Measurements from ENCODE around the gene KRT15. TPM values are rescaled to one million over a fixed set of nuclear protein-coding genes. Genes with fewer than 3 reads are reported as not detected.
"Not testable (repeated sequence)": the region's sequence is repeated elsewhere in the genome, so short reads cannot be mapped to it uniquely, and the experiment has no call there.

The KRT15 gene
- total RNA-seq, 2 experiments from 2014 or later: not detected

GRCh38 chr17:41551365-41551764 lies 32.7 kb upstream of the KRT15 start:
- ChIA-PET CTCF (interaction anchor here (0.6 to 6.8 kb wide), 5 partner anchors 53 to 781 kb away, joined by 3 to 184 read pairs (median 41); partner anchors contain the start of gene KRT36), POLR2A (no interaction called here)
- intact Hi-C loops (cut with micrococcal nuclease): no loop called here
- Mint-ChIP-seq H3K4me3 (no peak overlapping the region), H3K27me3 (peaks cover 7% of the 10 kb centered on the region), H3K9me3 (peaks cover 7% of the 10 kb centered on the region), H3K36me3 (peaks cover 2% of the 10 kb centered on the region), H3K27ac (no peak overlapping the region), H3K4me1 (ENCODE audit: low read depth) (peaks cover 21% of the 10 kb centered on the region)
- DNase-seq: no peak

DNA sequence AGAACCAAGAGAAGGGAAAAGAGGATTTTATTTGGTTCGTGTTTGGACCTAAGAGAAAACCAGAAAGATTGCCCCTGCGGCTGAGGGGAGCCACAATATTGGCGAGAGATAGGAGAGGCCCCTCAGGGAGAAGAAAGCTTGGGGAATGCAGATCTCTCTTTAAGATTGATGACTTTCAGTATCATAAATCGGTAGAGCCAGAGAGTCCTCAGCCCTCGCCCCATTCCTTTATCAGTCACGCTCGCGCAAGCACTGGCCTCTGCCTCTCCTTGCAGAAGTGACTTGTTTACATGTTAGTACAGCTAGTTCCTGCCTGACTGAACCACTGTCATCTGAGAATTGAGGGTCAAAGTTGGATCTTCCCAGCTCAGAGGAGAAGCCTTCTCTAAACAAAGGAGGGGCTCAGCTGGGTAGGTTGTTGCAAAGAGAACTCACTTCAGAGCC lies 30.9 kb upstream of the KRT15 start:
- intact Hi-C loops (cut with micrococcal nuclease): loop anchor here (1.0 to 2.0 kb wide), 7 partner anchors 30 to 747 kb away; no protein-coding TSS in a partner anchor
- POLR2A ChIA-PET: interaction anchor here (0.7 kb wide), 1 partner anchor 99 kb away, joined by 3 read pairs; no protein-coding TSS in a partner anchor
- Mint-ChIP-seq H3K27me3 (peaks cover 7% of the 10 kb centered on the region), H3K9me3 (peaks cover 9% of the 10 kb centered on the region), H3K36me3 (peaks cover 2% of the 10 kb centered on the region), H3K4me1 (ENCODE audit: low read depth) (peaks cover 21% of the 10 kb centered on the region), H3K27ac (no peak overlapping the region), H3K4me3 (no peak overlapping the region)
- CTCF ChIA-PET: interaction anchor here (0.6 to 6.8 kb wide), 66 partner anchors 9 to 987 kb away, joined by 3 to 184 read pairs (median 6); partner anchors contain the start of genes EIF1, KRT19, KRT34 and KRT35
- no peak for DNase-seq

GRCh38 chr17:41548844-41549595 lies 30.3 kb upstream of the KRT15 start:
- Mint-ChIP-seq H3K27ac (peak overlapping the region; percentile 70), H3K4me3 (no peak overlapping the region), H3K36me3 (peaks cover 2% of the 10 kb centered on the region), H3K9me3 (peaks cover 9% of the 10 kb centered on the region), H3K4me1 (ENCODE audit: low read depth) (peaks cover 21% of the 10 kb centered on the region), H3K27me3 (peaks cover 7% of the 10 kb centered on the region)
- intact Hi-C loops (cut with micrococcal nuclease): loop anchor here (1.0 to 2.0 kb wide), 8 partner anchors 30 to 746 kb away; no protein-coding TSS in a partner anchor
- POLR2A ChIA-PET: interaction anchor here (0.7 to 1.0 kb wide), 2 partner anchors 100 to 141 kb away, joined by 3 read pairs; no protein-coding TSS in a partner anchor
- CTCF ChIA-PET: interaction anchor here (0.6 to 6.8 kb wide), 84 partner anchors 9 to 987 kb away, joined by 3 to 184 read pairs (median 4); partner anchors contain the start of genes EIF1, KRT13, KRT19 and KRT34
- DNase-seq: peak; percentile 91

DNA sequence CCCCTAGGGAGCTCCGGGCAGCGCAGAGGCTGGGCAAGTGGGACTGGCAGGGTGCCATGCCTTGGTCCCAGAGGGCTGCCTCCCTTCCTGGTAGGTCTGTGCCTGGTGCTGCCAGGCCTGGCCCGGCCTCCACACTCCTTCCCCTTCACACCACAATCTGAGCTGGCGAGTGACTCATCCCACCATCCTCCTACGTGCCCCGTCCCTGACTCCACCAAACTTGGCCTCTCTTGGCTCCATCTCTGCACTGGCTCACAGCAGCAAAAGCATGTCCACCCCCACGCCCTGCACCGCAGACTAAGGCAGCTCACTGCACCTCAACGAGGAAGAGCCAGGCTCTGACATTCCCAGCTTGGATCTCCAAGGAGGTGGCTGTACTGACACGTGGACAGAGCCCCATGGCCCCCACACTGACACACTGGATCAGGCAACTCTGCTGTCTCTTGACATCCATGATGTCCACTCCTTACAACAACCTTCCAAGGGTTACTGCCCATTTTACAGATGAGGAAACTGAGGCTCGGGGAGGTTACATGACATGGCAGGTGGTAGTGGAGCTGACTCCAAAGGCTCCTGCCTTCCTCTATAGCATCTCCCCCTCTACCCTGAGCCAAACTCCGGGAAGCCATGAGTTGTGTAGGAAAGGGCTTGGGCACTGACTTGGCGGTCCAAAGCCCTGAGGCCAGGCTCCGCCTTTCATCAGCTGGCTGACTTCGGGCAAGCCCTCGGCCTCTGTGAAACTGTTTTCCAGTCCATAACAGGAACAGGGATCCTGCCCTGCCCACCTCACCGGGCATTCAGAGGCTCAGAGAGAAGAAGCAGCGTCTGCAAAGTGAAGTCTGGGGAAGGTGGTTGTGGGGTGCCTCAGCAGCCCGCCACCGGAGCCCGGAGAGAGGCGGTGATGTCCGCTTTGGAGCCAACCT lies 29.5 kb upstream of the KRT15 start:
- DNase-seq: peak; percentile 91
- CTCF ChIA-PET: interaction anchor here (0.6 to 6.8 kb wide), 62 partner anchors 8 to 985 kb away, joined by 3 to 184 read pairs (median 6); partner anchors contain the start of genes EIF1, KRT13, KRT19 and KRT36
- H3K27me3 Mint-ChIP-seq: peaks cover 6% of the 10 kb centered on the region
- H3K9me3 Mint-ChIP-seq: peaks cover 9% of the 10 kb centered on the region
- no peak overlapping the region for H3K27ac Mint-ChIP-seq
- H3K4me3 Mint-ChIP-seq: no peak overlapping the region
- intact Hi-C loops (cut with micrococcal nuclease): loop anchor here (1.0 to 2.0 kb wide), 3 partner anchors 51 to 745 kb away; no protein-coding TSS in a partner anchor
- H3K4me1 Mint-ChIP-seq (ENCODE audit: low read depth): peaks cover 21% of the 10 kb centered on the region
- H3K36me3 Mint-ChIP-seq: peaks cover 2% of the 10 kb centered on the region
- POLR2A ChIA-PET: interaction anchor here (1.0 kb wide), 1 partner anchor 141 kb away, joined by 3 read pairs; no protein-coding TSS in a partner anchor

- intact Hi-C loops (cut with micrococcal nuclease): no loop called here
- Mint-ChIP-seq H3K27ac (no peak overlapping the region), H3K36me3 (peaks cover 2% of the 10 kb centered on the region), H3K4me3 (no peak overlapping the region), H3K4me1 (ENCODE audit: low read depth) (peaks cover 21% of the 10 kb centered on the region), H3K9me3 (peaks cover 9% of the 10 kb centered on the region), H3K27me3 (peaks cover under 1% of the 10 kb centered on the region)
- POLR2A ChIA-PET: no interaction called here
- no peak for DNase-seq
- CTCF ChIA-PET: interaction anchor here (0.6 to 6.8 kb wide), 15 partner anchors 11 to 933 kb away, joined by 3 to 184 read pairs (median 17); partner anchors contain the start of genes KRT19 and KRT36
Observed at GRCh38 chr17:41547378-41547841, 28.7 kb upstream of the KRT15 start.

GRCh38 chr17:41546819-41547218 lies 28.1 kb upstream of the KRT15 start:
- H3K4me3 Mint-ChIP-seq: no peak overlapping the region
- intact Hi-C loops (cut with micrococcal nuclease): no loop called here
- H3K36me3 Mint-ChIP-seq: peaks cover 2% of the 10 kb centered on the region
- H3K27ac Mint-ChIP-seq: no peak overlapping the region
- H3K4me1 Mint-ChIP-seq (ENCODE audit: low read depth): peaks cover 21% of the 10 kb centered on the region
- no peak for DNase-seq
- ChIA-PET CTCF (interaction anchor here (2.6 to 5.7 kb wide), 3 partner anchors 60 to 689 kb away, joined by 7 to 41 read pairs (median 17); partner anchors contain the start of gene KRT36), POLR2A (no interaction called here)
- no peaks in the 10 kb centered on the region for H3K27me3 Mint-ChIP-seq
- H3K9me3 Mint-ChIP-seq: peaks cover 9% of the 10 kb centered on the region

- Mint-ChIP-seq H3K9me3 (peaks cover 9% of the 10 kb centered on the region), H3K27me3 (no peaks in the 10 kb centered on the region), H3K4me3 (no peak overlapping the region), H3K4me1 (ENCODE audit: low read depth) (peaks cover 21% of the 10 kb centered on the region), H3K27ac (no peak overlapping the region), H3K36me3 (peaks cover 2% of the 10 kb centered on the region)
- ChIA-PET CTCF (interaction anchor here (2.6 to 3.2 kb wide), 2 partner anchors 102 to 117 kb away, joined by 7 to 15 read pairs; no protein-coding TSS in a partner anchor), POLR2A (no interaction called here)
- DNase-seq: no peak
- intact Hi-C loops (cut with micrococcal nuclease): no loop called here
Observed at GRCh38 chr17:41545829-41546410, 27.2 kb upstream of the KRT15 start.

DNA sequence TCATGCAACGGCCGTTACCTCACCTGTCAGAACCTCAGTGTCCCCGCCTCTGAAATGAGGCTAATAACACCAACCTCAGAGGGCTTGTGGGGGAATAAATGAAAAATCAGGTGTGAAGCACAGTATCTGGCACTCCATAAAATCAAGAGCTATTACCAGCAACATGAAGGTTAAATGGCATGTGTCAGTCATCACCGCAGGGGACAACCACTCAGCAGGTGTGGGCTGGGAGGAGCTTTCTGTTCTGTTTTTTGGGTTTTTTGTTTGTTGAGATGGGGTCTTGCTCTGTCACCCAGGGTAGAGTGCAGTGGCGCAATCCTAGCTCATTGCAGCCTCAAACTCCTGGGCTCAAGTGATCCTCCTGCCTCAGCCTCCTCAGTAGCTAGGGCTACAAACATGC lies 26.2 kb upstream of the KRT15 start:
- DNase-seq: no peak
- Mint-ChIP-seq H3K27me3 (no peaks in the 10 kb centered on the region), H3K9me3 (peaks cover 9% of the 10 kb centered on the region), H3K27ac (no peak overlapping the region), H3K4me3 (no peak overlapping the region), H3K36me3 (peaks cover 2% of the 10 kb centered on the region), H3K4me1 (ENCODE audit: low read depth) (peaks cover 21% of the 10 kb centered on the region)
- intact Hi-C loops (cut with micrococcal nuclease): no loop called here
- CTCF ChIA-PET: interaction anchor here (0.7 to 3.2 kb wide), 4 partner anchors 47 to 118 kb away, joined by 3 to 15 read pairs (median 5); no protein-coding TSS in a partner anchor
- POLR2A ChIA-PET: interaction anchor here (0.7 kb wide), 1 partner anchor 1444 kb away, joined by 3 read pairs; no protein-coding TSS in a partner anchor

GRCh38 chr17:41544491-41544892 lies 25.8 kb upstream of the KRT15 start:
- no peak for DNase-seq
- Mint-ChIP-seq H3K27ac (no peak overlapping the region), H3K36me3 (peaks cover 2% of the 10 kb centered on the region), H3K27me3 (no peaks in the 10 kb centered on the region), H3K4me1 (ENCODE audit: low read depth) (peaks cover 21% of the 10 kb centered on the region), H3K9me3 (peaks cover 9% of the 10 kb centered on the region), H3K4me3 (no peak overlapping the region)
- intact Hi-C loops (cut with micrococcal nuclease): no loop called here
- CTCF ChIA-PET: interaction anchor here (0.7 to 3.2 kb wide), 4 partner anchors 46 to 118 kb away, joined by 3 to 15 read pairs (median 5); no protein-coding TSS in a partner anchor
- POLR2A ChIA-PET: interaction anchor here (0.5 kb wide), 1 partner anchor 43 kb away, joined by 3 read pairs; no protein-coding TSS in a partner anchor

DNA sequence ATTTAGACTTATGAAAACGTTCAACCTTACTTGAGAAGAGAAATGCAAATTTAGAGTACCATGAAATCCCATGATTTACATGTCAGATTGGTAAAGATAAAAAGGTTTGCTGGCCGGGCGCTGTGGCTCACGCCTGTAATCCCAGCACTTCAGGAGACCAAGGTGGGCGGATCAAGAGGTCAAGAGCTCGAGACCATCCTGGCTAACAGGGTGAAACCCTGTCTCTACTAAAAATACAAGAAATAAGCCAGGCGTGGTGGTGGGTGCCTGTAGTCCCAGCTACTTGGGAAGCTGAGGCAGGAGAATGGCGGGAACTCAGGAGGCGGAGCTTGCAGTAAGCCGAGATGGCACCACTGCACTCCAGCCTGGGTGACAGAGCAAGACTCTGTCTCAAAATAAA lies 24.1 kb upstream of the KRT15 start:
- H3K4me1 Mint-ChIP-seq (ENCODE audit: low read depth); H3K4me3 Mint-ChIP-seq; intact Hi-C loops (cut with micrococcal nuclease); H3K9me3 Mint-ChIP-seq; H3K27me3 Mint-ChIP-seq; DNase-seq; H3K36me3 Mint-ChIP-seq; H3K27ac Mint-ChIP-seq; POLR2A ChIA-PET: not testable (repeated sequence)
- CTCF ChIA-PET: interaction anchor here (0.5 to 3.2 kb wide), 5 partner anchors 10 to 285 kb away, joined by 3 to 15 read pairs (median 4); no protein-coding TSS in a partner anchor

DNA sequence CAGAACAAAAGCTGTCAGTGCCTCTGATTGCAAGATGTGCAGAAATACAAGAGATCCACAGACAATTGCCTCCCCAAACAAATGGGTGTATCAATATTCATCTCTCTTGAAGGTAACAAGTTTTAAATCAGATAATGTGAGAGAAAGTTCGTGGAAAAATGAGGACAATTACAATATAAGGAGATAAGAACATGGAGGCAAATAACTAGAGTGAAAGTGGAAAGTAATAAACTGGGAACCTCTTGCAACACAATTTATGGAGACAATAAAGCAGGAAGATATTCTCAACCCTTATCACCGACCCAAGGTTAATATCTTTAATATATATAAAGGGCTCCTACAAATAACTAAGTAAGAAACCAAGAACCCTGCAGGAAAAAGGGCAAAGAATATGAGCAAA lies 23.7 kb upstream of the KRT15 start:
- no peak overlapping the region for H3K27ac Mint-ChIP-seq
- H3K9me3 Mint-ChIP-seq: peaks cover 9% of the 10 kb centered on the region
- H3K27me3 Mint-ChIP-seq: no peaks in the 10 kb centered on the region
- H3K4me1 Mint-ChIP-seq (ENCODE audit: low read depth): no peaks in the 10 kb centered on the region
- POLR2A ChIA-PET: no interaction called here
- intact Hi-C loops (cut with micrococcal nuclease): no loop called here
- H3K36me3 Mint-ChIP-seq: peaks cover 2% of the 10 kb centered on the region
- CTCF ChIA-PET: interaction anchor here (0.5 to 1.6 kb wide), 4 partner anchors 10 to 285 kb away, joined by 3 to 4 read pairs (median 4); no protein-coding TSS in a partner anchor
- DNase-seq: no peak
- H3K4me3 Mint-ChIP-seq: no peak overlapping the region
